Measurements from ENCODE around the gene EEIG2. TPM values are rescaled to one million over a fixed set of nuclear protein-coding genes. Genes with fewer than 3 reads are reported as not detected.

Gene EEIG2
- total RNA-seq, 4 donors from 2014 or later = 1.3 to 55.4 (median 13.1) TPM

GRCh38 chr1:108570998-108571401, 11.1 kb downstream of the EEIG2 start:
- no peaks in the 10 kb centered on the region for H3K9me3 ChIP-seq
- H3K27ac ChIP-seq = no peak overlapping the region
- H3K4me3 ChIP-seq = no peak overlapping the region
- intact Hi-C loops (cut with DNase I; ENCODE audit: low total_unique reads) = no loop called here
- no peaks in the 10 kb centered on the region for H3K4me1 ChIP-seq
- no peak for DNase-seq
- H3K27me3 ChIP-seq = no peaks in the 10 kb centered on the region
- no peaks in the 10 kb centered on the region for H3K36me3 ChIP-seq
- TF ChIP-seq POLR2A (IDR thresholded peaks at IDR 0.05) = no peak
- TF ChIP-seq, protein P1, sequence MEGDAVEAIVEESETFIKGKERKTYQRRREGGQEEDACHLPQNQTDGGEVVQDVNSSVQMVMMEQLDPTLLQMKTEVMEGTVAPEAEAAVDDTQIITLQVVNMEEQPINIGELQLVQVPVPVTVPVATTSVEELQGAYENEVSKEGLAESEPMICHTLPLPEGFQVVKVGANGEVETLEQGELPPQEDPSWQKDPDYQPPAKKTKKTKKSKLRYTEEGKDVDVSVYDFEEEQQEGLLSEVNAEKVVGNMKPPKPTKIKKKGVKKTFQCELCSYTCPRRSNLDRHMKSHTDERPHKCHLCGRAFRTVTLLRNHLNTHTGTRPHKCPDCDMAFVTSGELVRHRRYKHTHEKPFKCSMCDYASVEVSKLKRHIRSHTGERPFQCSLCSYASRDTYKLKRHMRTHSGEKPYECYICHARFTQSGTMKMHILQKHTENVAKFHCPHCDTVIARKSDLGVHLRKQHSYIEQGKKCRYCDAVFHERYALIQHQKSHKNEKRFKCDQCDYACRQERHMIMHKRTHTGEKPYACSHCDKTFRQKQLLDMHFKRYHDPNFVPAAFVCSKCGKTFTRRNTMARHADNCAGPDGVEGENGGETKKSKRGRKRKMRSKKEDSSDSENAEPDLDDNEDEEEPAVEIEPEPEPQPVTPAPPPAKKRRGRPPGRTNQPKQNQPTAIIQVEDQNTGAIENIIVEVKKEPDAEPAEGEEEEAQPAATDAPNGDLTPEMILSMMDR (IDR thresholded peaks at IDR 0.05) = no peak

DNA sequence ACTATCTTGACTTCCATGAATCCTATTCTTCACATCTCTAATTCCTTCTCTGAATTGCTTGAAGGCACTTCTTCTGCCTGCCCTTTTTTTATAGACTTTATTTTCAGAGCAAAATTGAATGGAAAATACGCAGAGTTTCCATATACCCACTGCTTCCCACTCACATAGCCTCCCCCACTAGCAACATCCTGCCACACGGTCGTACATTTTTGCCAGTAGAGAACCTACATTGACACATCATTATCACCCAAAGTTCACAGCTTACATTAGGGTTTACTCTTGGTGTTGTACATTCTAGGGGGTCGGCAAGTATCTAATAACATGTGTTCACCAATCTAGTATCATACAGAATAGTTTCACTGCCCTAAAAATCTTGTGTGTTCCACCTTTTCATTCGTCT, 12.3 kb downstream of the EEIG2 start:
- H3K27me3 ChIP-seq = no peaks in the 10 kb centered on the region
- intact Hi-C loops (cut with DNase I; ENCODE audit: low total_unique reads) = no loop called here
- TF ChIP-seq, protein P1 (IDR thresholded peaks at IDR 0.05) = no peak
- no peak for TF ChIP-seq POLR2A (IDR thresholded peaks at IDR 0.05)
- no peak overlapping the region for H3K27ac ChIP-seq
- DNase-seq = no peak
- no peak overlapping the region for H3K4me3 ChIP-seq
- H3K9me3 ChIP-seq = no peaks in the 10 kb centered on the region
- H3K36me3 ChIP-seq = no peaks in the 10 kb centered on the region
- no peaks in the 10 kb centered on the region for H3K4me1 ChIP-seq

GRCh38 chr1:108573183-108573582, 13.3 kb downstream of the EEIG2 start:
- Histone ChIP-seq H3K27ac (no peak overlapping the region), H3K4me1 (no peaks in the 10 kb centered on the region), H3K9me3 (no peaks in the 10 kb centered on the region), H3K27me3 (no peaks in the 10 kb centered on the region), H3K36me3 (no peaks in the 10 kb centered on the region), H3K4me3 (no peak overlapping the region)
- TF ChIP-seq POLR2A (IDR thresholded peaks at IDR 0.05) = no peak
- TF ChIP-seq, protein P1 (IDR thresholded peaks at IDR 0.05) = no peak
- DNase-seq = no peak
- intact Hi-C loops (cut with DNase I; ENCODE audit: low total_unique reads) = no loop called here

GRCh38 chr1:108574008-108574407, 14.1 kb downstream of the EEIG2 start:
- Histone ChIP-seq H3K27me3 (no peaks in the 10 kb centered on the region), H3K4me1 (no peaks in the 10 kb centered on the region)
- TF ChIP-seq, protein P1 (IDR thresholded peaks at IDR 0.05) = no peak
- no peak for TF ChIP-seq POLR2A (IDR thresholded peaks at IDR 0.05)

DNA sequence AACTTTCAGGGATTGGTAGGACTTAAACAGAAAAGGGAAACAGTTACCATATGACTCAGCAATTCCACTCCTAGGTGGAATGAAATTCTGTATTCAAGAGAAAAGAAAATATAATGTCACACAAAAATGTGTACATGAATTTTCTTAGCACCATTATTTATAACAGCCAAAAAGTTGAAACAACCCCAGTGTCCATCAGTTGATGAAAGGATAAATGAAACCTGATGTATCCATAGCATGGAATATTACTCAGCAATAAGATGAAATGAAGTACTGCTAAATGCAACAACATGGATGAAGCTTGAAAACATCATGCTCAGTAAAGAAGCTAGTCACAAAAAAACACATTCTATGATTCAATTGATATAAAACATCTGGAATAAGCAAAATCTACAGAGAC, 15.5 kb downstream of the EEIG2 start:
- no peak overlapping the region for H3K4me3 ChIP-seq
- TF ChIP-seq POLR2A (IDR thresholded peaks at IDR 0.05) = no peak
- TF ChIP-seq, protein P1 (IDR thresholded peaks at IDR 0.05) = no peak
- H3K27ac ChIP-seq = no peak overlapping the region
- DNase-seq = no peak
- no peaks in the 10 kb centered on the region for H3K9me3 ChIP-seq
- H3K4me1 ChIP-seq = no peaks in the 10 kb centered on the region
- H3K27me3 ChIP-seq = no peaks in the 10 kb centered on the region
- intact Hi-C loops (cut with DNase I; ENCODE audit: low total_unique reads) = no loop called here
- no peaks in the 10 kb centered on the region for H3K36me3 ChIP-seq

More at GRCh38 chr1:108574008-108574407, 14.1 kb downstream of the EEIG2 start:
- Histone ChIP-seq H3K4me3 (no peak overlapping the region), H3K36me3 (no peaks in the 10 kb centered on the region), H3K9me3 (no peaks in the 10 kb centered on the region), H3K27ac (no peak overlapping the region)
- intact Hi-C loops (cut with DNase I; ENCODE audit: low total_unique reads) = no loop called here
- no peak for DNase-seq

All from uterus (tissue), 4 donors.